Measurements from ENCODE around the gene EPHB3. TPM values are rescaled to one million over a fixed set of nuclear protein-coding genes. Genes with fewer than 3 reads are reported as not detected.
A peak's percentile ranks its signal among the peaks of the same experiment; 100 is the strongest.

EPHB3 gene
- polyA plus RNA-seq, 1 of the 3 experiments (the other 2 are of a cell fraction), result 4.2 TPM

GRCh38 chr3:184523825-184524615, 37.6 kb upstream of the EPHB3 start (continued):
- TF ChIP-seq JUND (IDR thresholded peaks at IDR 0.05) (0 out of 2 replicates have a peak, but pooled peaks have one; percentile 22), MEF2A (IDR thresholded peaks at IDR 0.05; ENCODE audit: borderline replicate concordance, low read depth) (no peak), SIN3A (IDR thresholded peaks at IDR 0.05; ENCODE audit: borderline replicate concordance, low read depth, low read length) (no peak), REST (IDR thresholded peaks at IDR 0.05; ENCODE audit: low read depth, low read length) (no peak)

- Histone ChIP-seq H3K9ac (no peak overlapping the region), H2AFZ (ENCODE audit: low read depth) (peak overlapping the region; percentile 74), H3K4me1 (ENCODE audit: control insufficient read depth in 1 of 2, insufficient read depth in 2 of 2, low read depth in 1 of 2, low read length in 1 of 2) (peaks cover 0 to 3% of the 10 kb centered on the region in 2 experiments; a peak in 1 of 4 replicates), H4K20me1 (ENCODE audit: insufficient read depth) (no peaks in the 10 kb centered on the region), H3K27ac (ENCODE audit: low read depth in 2 of 2, low read length in 1 of 2) (no peak overlapping the region), H3K4me3 (ENCODE audit: low read depth in 2 of 2, low read length in 1 of 2) (peak overlapping the region; percentile 26 to 41; a peak in 3 of 4 replicates), H3K79me2 (ENCODE audit: insufficient read depth) (no peaks in the 10 kb centered on the region), H3K4me2 (peak overlapping the region; percentile 65), H3F3A (replicated peaks; ENCODE audit: insufficient read depth) (no peaks in the 10 kb centered on the region), H3K9me3 (no peaks in the 10 kb centered on the region), H3K36me3 (replicated peaks in 1 of 2; ENCODE audit: control insufficient read depth in 1 of 2, insufficient read depth in 2 of 2, low read length in 1 of 2) (no peaks in the 10 kb centered on the region), H3K9me2 (no peaks in the 10 kb centered on the region), H3K27me3 (ENCODE audit: insufficient read depth) (peaks cover 57% of the 10 kb centered on the region)
- 11% methylated on average over 7 of the region's 7 CpGs for WGBS (ENCODE audit: low lambda C conversion rate)
- POLR2A ChIA-PET, result interaction anchor here (1.1 to 1.8 kb wide), 2 partner anchors 11 to 187 kb away, joined by 3 to 7 read pairs; partner anchors contain the start of gene MAGEF1
- DNase-seq, result peak; percentile 42
- CTCF ChIA-PET, result interaction anchor here (0.8 to 7.6 kb wide), 10 partner anchors 12 to 253 kb away, joined by 3 to 50 read pairs (median 6); no protein-coding TSS in a partner anchor
- TF ChIP-seq REST (IDR thresholded peaks at IDR 0.05; ENCODE audit: low read depth, low read length) (no peak), CTCF (IDR thresholded peaks at IDR 0.05) (no peak)
These were observed 36.6 kb upstream of the EPHB3 start for GRCh38 chr3:184524981-184525336.

Data from SK-N-SH (cell line).